HepG2 (cell line): ENCODE measurements around the gene ZFR2.

Experiments used
- KAT8 ChIP-seq: IDR thresholded peaks from 2 replicates; pipeline ENCODE4 v1.6.1; 2016; ENCODE audit warnings: missing genetic modification reagents, missing compliant biosample characterization
- ZNF354B ChIP-seq: sonication (generic); formaldehyde crosslinking; IDR thresholded peaks from 2 replicates; pipeline ENCODE4 v1.8.0; 2022; ENCODE audit warnings: mild to moderate bottlenecking, missing genetic modification reagents
- TF ChIP-seq, protein P1 (sequence below): sonication (generic); formaldehyde crosslinking; IDR thresholded peaks from 2 replicates; pipeline ENCODE4 v1.5.0; 2020; ENCODE audit warnings: mild to moderate bottlenecking, missing genetic modification reagents, moderate library complexity

DNA sequence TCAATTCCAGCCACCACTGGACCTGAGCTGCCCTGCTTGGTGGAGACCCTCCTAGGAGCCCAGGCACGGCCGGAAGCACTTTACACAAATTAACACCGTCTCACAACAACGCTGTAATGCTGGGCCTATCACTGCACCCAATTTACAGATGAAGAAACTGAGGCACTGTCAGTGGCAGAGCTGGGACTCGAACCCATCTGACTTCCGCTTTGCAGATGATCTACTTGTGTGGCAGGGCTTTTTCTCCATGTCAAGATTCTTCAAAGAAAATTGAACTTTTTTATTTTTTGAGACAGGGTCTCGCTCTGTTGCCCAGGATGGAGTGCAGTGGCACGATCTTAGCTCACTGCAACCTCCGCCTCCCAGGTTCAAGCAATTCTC is 33.8 kb downstream of the ZFR2 start:
- TF ChIP-seq, protein P1, sequence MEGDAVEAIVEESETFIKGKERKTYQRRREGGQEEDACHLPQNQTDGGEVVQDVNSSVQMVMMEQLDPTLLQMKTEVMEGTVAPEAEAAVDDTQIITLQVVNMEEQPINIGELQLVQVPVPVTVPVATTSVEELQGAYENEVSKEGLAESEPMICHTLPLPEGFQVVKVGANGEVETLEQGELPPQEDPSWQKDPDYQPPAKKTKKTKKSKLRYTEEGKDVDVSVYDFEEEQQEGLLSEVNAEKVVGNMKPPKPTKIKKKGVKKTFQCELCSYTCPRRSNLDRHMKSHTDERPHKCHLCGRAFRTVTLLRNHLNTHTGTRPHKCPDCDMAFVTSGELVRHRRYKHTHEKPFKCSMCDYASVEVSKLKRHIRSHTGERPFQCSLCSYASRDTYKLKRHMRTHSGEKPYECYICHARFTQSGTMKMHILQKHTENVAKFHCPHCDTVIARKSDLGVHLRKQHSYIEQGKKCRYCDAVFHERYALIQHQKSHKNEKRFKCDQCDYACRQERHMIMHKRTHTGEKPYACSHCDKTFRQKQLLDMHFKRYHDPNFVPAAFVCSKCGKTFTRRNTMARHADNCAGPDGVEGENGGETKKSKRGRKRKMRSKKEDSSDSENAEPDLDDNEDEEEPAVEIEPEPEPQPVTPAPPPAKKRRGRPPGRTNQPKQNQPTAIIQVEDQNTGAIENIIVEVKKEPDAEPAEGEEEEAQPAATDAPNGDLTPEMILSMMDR (CRISPR knock-in tag) = no peak
- TF ChIP-seq KAT8 (CRISPR knock-in tag) (no peak), ZNF354B (CRISPR knock-in tag) (no peak)
